ENCODE measurements around the gene THRB.

The THRB gene

GRCh38 chr3:24088782-24089181 is 405.9 kb downstream of the THRB start:
- Histone ChIP-seq H3K36me3 (ENCODE audit: insufficient read depth, low read length) (no peaks in the 10 kb centered on the region), H2AFZ (ENCODE audit: low read length) (no peak overlapping the region), H3K4me1 (ENCODE audit: insufficient read depth, low read length, severe bottlenecking) (no peaks in the 10 kb centered on the region), H3K4me2 (ENCODE audit: low read length) (no peak overlapping the region), H4K20me1 (ENCODE audit: insufficient read depth, low read length) (no peaks in the 10 kb centered on the region), H3K9ac (ENCODE audit: low read length) (no peak overlapping the region), H3K9me2 (ENCODE audit: low read depth, low read length) (no peaks in the 10 kb centered on the region), H3K27me3 (ENCODE audit: insufficient read depth, low read length) (no peaks in the 10 kb centered on the region), H3K27ac (ENCODE audit: low read depth, low read length, poor library complexity, severe bottlenecking) (no peak overlapping the region), H3K4me3 (ENCODE audit: low read depth, low read length, poor library complexity, severe bottlenecking) (no peak overlapping the region), H3K9me3 (ENCODE audit: low read length) (no peaks in the 10 kb centered on the region), H3F3A (ENCODE audit: insufficient read depth, low read length) (no peaks in the 10 kb centered on the region; the same call in 1 of the 2 replicates), H3K79me2 (ENCODE audit: insufficient read depth, low read length) (no peaks in the 10 kb centered on the region)
- TF ChIP-seq CTCF (IDR thresholded peaks at IDR 0.05; ENCODE audit: low read length) (peak; percentile 60), EZH2 (IDR thresholded peaks at IDR 0.05; ENCODE audit: borderline replicate concordance, low read length) (no peak)

GRCh38 chr3:24087469-24087868 is 407.2 kb downstream of the THRB start:
- no peak overlapping the region for H2AFZ ChIP-seq (ENCODE audit: low read length)
- no peak for TF ChIP-seq CTCF (IDR thresholded peaks at IDR 0.05; ENCODE audit: low read length)
- TF ChIP-seq EZH2 (IDR thresholded peaks at IDR 0.05; ENCODE audit: borderline replicate concordance, low read length), result no peak
- no peak overlapping the region for H3K27ac ChIP-seq (ENCODE audit: low read depth, low read length, poor library complexity, severe bottlenecking)

GRCh38 chr3:24086617-24087404 is 407.8 kb downstream of the THRB start:
- H3K27me3 ChIP-seq (ENCODE audit: insufficient read depth, low read length), result no peaks in the 10 kb centered on the region
- H2AFZ ChIP-seq (ENCODE audit: low read length), result no peak overlapping the region
- H3K79me2 ChIP-seq (ENCODE audit: insufficient read depth, low read length), result no peaks in the 10 kb centered on the region
- TF ChIP-seq CTCF (IDR thresholded peaks at IDR 0.05; ENCODE audit: low read length) (no peak), EZH2 (IDR thresholded peaks at IDR 0.05; ENCODE audit: borderline replicate concordance, low read length) (no peak)
- H3K4me1 ChIP-seq (ENCODE audit: insufficient read depth, low read length, severe bottlenecking), result no peaks in the 10 kb centered on the region
- H3K9me2 ChIP-seq (ENCODE audit: low read depth, low read length), result no peaks in the 10 kb centered on the region
- no peaks in the 10 kb centered on the region for H4K20me1 ChIP-seq (ENCODE audit: insufficient read depth, low read length)
- no peaks in the 10 kb centered on the region for H3K36me3 ChIP-seq (ENCODE audit: insufficient read depth, low read length)
- no peak overlapping the region for H3K27ac ChIP-seq (ENCODE audit: low read depth, low read length, poor library complexity, severe bottlenecking)
- H3K9ac ChIP-seq (ENCODE audit: low read length), result no peak overlapping the region
- H3K9me3 ChIP-seq (ENCODE audit: low read length), result no peaks in the 10 kb centered on the region
- no peak overlapping the region for H3K4me3 ChIP-seq (ENCODE audit: low read depth, low read length, poor library complexity, severe bottlenecking)
- H3F3A ChIP-seq (ENCODE audit: insufficient read depth, low read length), result no peaks in the 10 kb centered on the region; the same call in 1 of the 2 replicates
- no peak overlapping the region for H3K4me2 ChIP-seq (ENCODE audit: low read length)

More at GRCh38 chr3:24087469-24087868, 407.2 kb downstream of the THRB start:
- Histone ChIP-seq H3F3A (ENCODE audit: insufficient read depth, low read length) (no peaks in the 10 kb centered on the region; the same call in 1 of the 2 replicates), H3K4me2 (ENCODE audit: low read length) (no peak overlapping the region), H3K4me3 (ENCODE audit: low read depth, low read length, poor library complexity, severe bottlenecking) (no peak overlapping the region), H3K9ac (ENCODE audit: low read length) (no peak overlapping the region), H3K9me2 (ENCODE audit: low read depth, low read length) (no peaks in the 10 kb centered on the region), H3K4me1 (ENCODE audit: insufficient read depth, low read length, severe bottlenecking) (no peaks in the 10 kb centered on the region), H3K9me3 (ENCODE audit: low read length) (no peaks in the 10 kb centered on the region), H3K27me3 (ENCODE audit: insufficient read depth, low read length) (no peaks in the 10 kb centered on the region), H3K36me3 (ENCODE audit: insufficient read depth, low read length) (no peaks in the 10 kb centered on the region), H3K79me2 (ENCODE audit: insufficient read depth, low read length) (no peaks in the 10 kb centered on the region), H4K20me1 (ENCODE audit: insufficient read depth, low read length) (no peaks in the 10 kb centered on the region)
